Measurements from ENCODE around the gene IGBP1. TPM values are rescaled to one million over a fixed set of nuclear protein-coding genes. Genes with fewer than 3 reads are reported as not detected.

The IGBP1 gene
- total RNA-seq, 3 donors from 2014 or later (not counting 1 experiment from before 2014, with no cell fraction given), result 39.4 to 40.7 (median 40.1) TPM

DNA sequence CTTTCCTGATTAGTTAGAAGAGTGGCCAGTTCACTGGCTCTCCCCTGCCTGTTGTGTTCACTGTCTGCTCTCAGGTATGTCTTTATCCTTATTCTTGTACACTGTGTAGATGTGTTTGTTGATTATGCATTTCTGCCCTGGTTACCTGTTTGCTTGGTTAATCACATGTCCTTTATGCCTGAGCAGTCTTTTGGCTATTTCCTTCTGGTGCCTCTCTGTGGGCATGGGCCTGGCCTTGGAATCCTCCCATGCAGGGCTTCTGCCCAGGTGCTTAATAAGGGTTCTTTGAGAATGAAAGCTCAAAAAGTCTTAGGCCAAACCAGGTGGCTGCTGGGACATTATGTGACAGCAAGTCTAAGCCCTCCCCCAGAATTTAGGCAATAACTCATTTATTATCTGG lies 44.5 kb upstream of the IGBP1 start:
- Histone ChIP-seq H3K4me1 (ENCODE audit: control insufficient read depth, insufficient read depth, low read length) (no peaks in the 10 kb centered on the region), H3K36me3 (ENCODE audit: control insufficient read depth, insufficient read depth, low read length) (no peaks in the 10 kb centered on the region), H3K9me3 (ENCODE audit: control insufficient read depth, insufficient read depth, low read length) (no peaks in the 10 kb centered on the region), H3K4me3 (ENCODE audit: low read length) (no peak overlapping the region), H3K27ac (ENCODE audit: low read length) (no peak overlapping the region), H3K27me3 (ENCODE audit: control insufficient read depth, insufficient read depth, low read length) (no peaks in the 10 kb centered on the region)
- H3K36me3 Mint-ChIP-seq, result no peaks in the 10 kb centered on the region
- H3K27ac Mint-ChIP-seq, result no peak overlapping the region
- DNase-seq, result no peak
- intact Hi-C loops (cut with micrococcal nuclease), result no loop called here
- no peaks in the 10 kb centered on the region for H3K9me3 Mint-ChIP-seq
- TF ChIP-seq, protein P1, sequence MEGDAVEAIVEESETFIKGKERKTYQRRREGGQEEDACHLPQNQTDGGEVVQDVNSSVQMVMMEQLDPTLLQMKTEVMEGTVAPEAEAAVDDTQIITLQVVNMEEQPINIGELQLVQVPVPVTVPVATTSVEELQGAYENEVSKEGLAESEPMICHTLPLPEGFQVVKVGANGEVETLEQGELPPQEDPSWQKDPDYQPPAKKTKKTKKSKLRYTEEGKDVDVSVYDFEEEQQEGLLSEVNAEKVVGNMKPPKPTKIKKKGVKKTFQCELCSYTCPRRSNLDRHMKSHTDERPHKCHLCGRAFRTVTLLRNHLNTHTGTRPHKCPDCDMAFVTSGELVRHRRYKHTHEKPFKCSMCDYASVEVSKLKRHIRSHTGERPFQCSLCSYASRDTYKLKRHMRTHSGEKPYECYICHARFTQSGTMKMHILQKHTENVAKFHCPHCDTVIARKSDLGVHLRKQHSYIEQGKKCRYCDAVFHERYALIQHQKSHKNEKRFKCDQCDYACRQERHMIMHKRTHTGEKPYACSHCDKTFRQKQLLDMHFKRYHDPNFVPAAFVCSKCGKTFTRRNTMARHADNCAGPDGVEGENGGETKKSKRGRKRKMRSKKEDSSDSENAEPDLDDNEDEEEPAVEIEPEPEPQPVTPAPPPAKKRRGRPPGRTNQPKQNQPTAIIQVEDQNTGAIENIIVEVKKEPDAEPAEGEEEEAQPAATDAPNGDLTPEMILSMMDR (IDR thresholded peaks at IDR 0.05), result no peak
- no peak overlapping the region for H3K4me3 Mint-ChIP-seq
- peaks cover 2 to 9% of the 10 kb centered on the region in 2 donors for H3K27me3 Mint-ChIP-seq (ENCODE audit: low read depth in 2 of 2)
- ATAC-seq, result no peak
- H3K4me1 Mint-ChIP-seq, result no peaks in the 10 kb centered on the region

DNA sequence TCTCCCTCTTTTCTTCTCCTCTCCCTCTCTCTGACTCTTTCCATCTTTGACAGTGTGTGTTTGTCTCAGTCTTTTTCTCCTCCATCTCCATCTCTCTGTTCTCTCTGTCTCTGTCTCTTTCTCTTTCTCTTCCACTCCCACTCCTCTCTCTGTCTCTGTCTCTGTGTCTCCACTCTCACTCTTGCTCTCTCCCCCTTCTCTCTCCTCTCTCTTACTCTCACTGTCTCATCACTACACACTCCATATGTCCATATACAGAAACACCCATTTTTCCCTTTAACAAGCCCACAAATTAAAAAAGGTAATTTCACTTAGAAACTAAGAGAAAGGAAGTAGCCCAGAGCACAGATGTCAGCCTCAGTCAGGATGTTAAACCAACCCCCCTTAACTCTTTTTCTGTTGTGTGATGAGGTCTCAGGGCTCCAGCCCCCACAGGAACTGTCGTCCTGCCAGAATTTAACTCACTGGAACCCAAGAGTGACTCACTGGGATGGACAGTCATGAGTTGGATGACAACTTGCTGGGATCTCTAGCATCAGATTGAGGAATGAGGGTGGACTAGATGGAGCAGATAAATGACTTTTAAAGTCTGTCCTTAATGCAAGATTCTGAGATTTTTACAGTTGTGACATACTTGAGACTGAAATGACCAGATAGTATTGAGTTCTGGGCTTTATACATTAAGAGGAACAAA lies 43.5 kb upstream of the IGBP1 start:
- Histone ChIP-seq H3K27ac (ENCODE audit: low read length) (no peak overlapping the region), H3K4me1 (ENCODE audit: control insufficient read depth, insufficient read depth, low read length) (no peaks in the 10 kb centered on the region), H3K9me3 (ENCODE audit: control insufficient read depth, insufficient read depth, low read length) (no peaks in the 10 kb centered on the region), H3K27me3 (ENCODE audit: control insufficient read depth, insufficient read depth, low read length) (no peaks in the 10 kb centered on the region), H3K36me3 (ENCODE audit: control insufficient read depth, insufficient read depth, low read length) (no peaks in the 10 kb centered on the region), H3K4me3 (ENCODE audit: low read length) (no peak overlapping the region)
- no peaks in the 10 kb centered on the region for H3K4me1 Mint-ChIP-seq
- H3K4me3 Mint-ChIP-seq, result no peak overlapping the region
- H3K27me3 Mint-ChIP-seq (ENCODE audit: low read depth in 2 of 2), result peaks cover 0 to 9% of the 10 kb centered on the region in 2 donors
- intact Hi-C loops (cut with micrococcal nuclease), result no loop called here
- DNase-seq (no peak), ATAC-seq (no peak)
- 18% methylated on average over 1 of the region's 1 CpG for WGBS (ENCODE audit: insufficient coverage)
- TF ChIP-seq, protein P1 (IDR thresholded peaks at IDR 0.05), result no peak
- H3K27ac Mint-ChIP-seq, result no peak overlapping the region
- H3K36me3 Mint-ChIP-seq, result no peaks in the 10 kb centered on the region
- no peaks in the 10 kb centered on the region for H3K9me3 Mint-ChIP-seq

DNA sequence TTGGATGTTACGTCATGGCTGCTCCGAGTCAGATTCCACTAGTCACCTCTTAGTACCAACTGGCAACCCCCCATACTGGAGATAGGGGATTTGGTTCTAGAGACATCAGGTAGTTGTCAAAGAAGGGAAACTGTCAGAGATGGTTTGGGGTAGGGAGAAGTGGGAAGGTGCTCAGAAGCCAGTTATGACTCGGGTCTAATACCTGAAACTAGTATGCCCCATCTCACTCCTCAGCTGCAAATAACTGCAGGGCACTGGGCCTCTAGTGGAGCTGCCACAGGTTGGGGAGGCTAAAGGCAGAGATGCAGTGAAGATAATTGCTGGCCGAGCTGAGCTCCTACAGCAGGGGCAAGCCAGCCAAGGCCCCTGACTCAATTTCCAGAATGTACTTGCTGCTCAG lies 41.0 kb upstream of the IGBP1 start:
- WGBS (ENCODE audit: insufficient coverage), result 80% methylated on average over 1 of the region's 4 CpGs
- Histone ChIP-seq H3K36me3 (ENCODE audit: control insufficient read depth, insufficient read depth, low read length) (no peaks in the 10 kb centered on the region), H3K27me3 (ENCODE audit: control insufficient read depth, insufficient read depth, low read length) (no peaks in the 10 kb centered on the region), H3K4me1 (ENCODE audit: control insufficient read depth, insufficient read depth, low read length) (no peaks in the 10 kb centered on the region), H3K4me3 (ENCODE audit: low read length) (no peak overlapping the region), H3K9me3 (ENCODE audit: control insufficient read depth, insufficient read depth, low read length) (no peaks in the 10 kb centered on the region), H3K27ac (ENCODE audit: low read length) (no peak overlapping the region)
- H3K4me3 Mint-ChIP-seq, result no peak overlapping the region
- no peaks in the 10 kb centered on the region for H3K36me3 Mint-ChIP-seq
- H3K9me3 Mint-ChIP-seq, result no peaks in the 10 kb centered on the region
- no peak overlapping the region for H3K27ac Mint-ChIP-seq
- peaks cover 0 to 9% of the 10 kb centered on the region in 2 donors for H3K27me3 Mint-ChIP-seq (ENCODE audit: low read depth in 2 of 2)
- ATAC-seq (no peak), DNase-seq (no peak)
- no peaks in the 10 kb centered on the region for H3K4me1 Mint-ChIP-seq
- TF ChIP-seq, protein P1 (IDR thresholded peaks at IDR 0.05), result no peak
- intact Hi-C loops (cut with micrococcal nuclease), result no loop called here

DNA sequence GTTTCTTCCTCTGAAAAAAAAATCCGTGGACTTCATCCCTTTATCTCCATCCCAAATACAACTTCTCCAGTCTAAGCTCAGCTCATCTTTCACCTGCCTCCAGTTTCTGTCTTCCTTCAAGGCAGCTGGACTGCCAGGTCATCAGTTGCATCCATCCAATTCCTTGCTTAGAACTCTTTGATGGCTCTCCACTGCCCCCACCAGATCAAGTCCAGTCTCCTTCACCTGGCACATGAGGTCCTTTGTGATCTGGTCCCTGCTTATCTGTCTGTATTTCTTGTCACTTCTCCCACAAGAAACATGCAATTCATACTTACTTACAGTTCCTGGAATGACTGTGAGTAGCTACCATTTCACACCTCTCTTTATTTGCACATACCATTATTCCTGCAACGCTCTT lies 37.2 kb upstream of the IGBP1 start:
- H3K27ac Mint-ChIP-seq, result no peak overlapping the region
- Histone ChIP-seq H3K27me3 (ENCODE audit: control insufficient read depth, insufficient read depth, low read length) (no peaks in the 10 kb centered on the region), H3K36me3 (ENCODE audit: control insufficient read depth, insufficient read depth, low read length) (no peaks in the 10 kb centered on the region), H3K27ac (ENCODE audit: low read length) (no peak overlapping the region), H3K9me3 (ENCODE audit: control insufficient read depth, insufficient read depth, low read length) (no peaks in the 10 kb centered on the region), H3K4me1 (ENCODE audit: control insufficient read depth, insufficient read depth, low read length) (no peaks in the 10 kb centered on the region), H3K4me3 (ENCODE audit: low read length) (no peak overlapping the region)
- H3K4me1 Mint-ChIP-seq, result no peaks in the 10 kb centered on the region
- TF ChIP-seq, protein P1 (IDR thresholded peaks at IDR 0.05), result no peak
- peaks cover 5 to 20% of the 10 kb centered on the region in 2 donors for H3K27me3 Mint-ChIP-seq (ENCODE audit: low read depth in 2 of 2)
- 82% methylated on average over 2 of the region's 2 CpGs for WGBS (ENCODE audit: insufficient coverage)
- H3K9me3 Mint-ChIP-seq, result no peaks in the 10 kb centered on the region
- no peaks in the 10 kb centered on the region for H3K36me3 Mint-ChIP-seq
- no peak for DNase-seq
- H3K4me3 Mint-ChIP-seq, result no peak overlapping the region
- ATAC-seq, result no peak
- intact Hi-C loops (cut with micrococcal nuclease), result loop anchor here (5.0 kb wide), 1 partner anchor 559 kb away; no protein-coding TSS in a partner anchor
